Neural cell (in vitro differentiated cells): ENCODE results near the gene FBXO3. TPM values are rescaled to one million over a fixed set of nuclear protein-coding genes. Genes with fewer than 3 reads are reported as not detected.

ENCODE experiments used
- H2AFZ ChIP-seq: fragments of 200-600, 300-800 bp; sonication (generic), shearing (Covaris generic); 2 replicates; pipeline ENCODE4 v1.6.0; 2014; ENCODE audit warnings: low read depth, mild to moderate bottlenecking, antibody characterized with exemption, low read length, moderate library complexity
- H3F3A ChIP-seq: fragments of 200-600 bp; shearing (Covaris generic); 2 replicates; pipeline ENCODE4 v1.6.1; 2016; ENCODE audit warnings: mild to moderate bottlenecking, moderate library complexity, mixed read lengths, antibody characterized with exemption, low read length; ENCODE audit not compliant: insufficient read depth, poor library complexity, severe bottlenecking
- H3K27ac ChIP-seq: fragments of 200-600, 300-800 bp; sonication (generic), shearing (Covaris generic); 2 replicates; pipeline ENCODE4 v1.5.1; 2014; ENCODE audit warnings: mild to moderate bottlenecking, low read length, moderate library complexity
- H3K27me3 ChIP-seq: fragments of 300-800, 200-600 bp; sonication (generic), shearing (Covaris generic); 2 replicates; pipeline ENCODE4 v1.6.0; 2014; ENCODE audit warnings: mild to moderate bottlenecking, low read depth, low read length, moderate library complexity; ENCODE audit not compliant: insufficient read depth
- H3K36me3 ChIP-seq: fragments of 300-800, 200-600 bp; sonication (generic), shearing (Covaris generic); 2 replicates; pipeline ENCODE4 v1.5.1; 2014; ENCODE audit warnings: mild to moderate bottlenecking, antibody characterized with exemption, low read length, moderate library complexity; ENCODE audit not compliant: insufficient read depth
- H3K4me2 ChIP-seq: fragments of 300-800, 200-600 bp; sonication (generic), shearing (Covaris generic); 2 replicates; pipeline ENCODE4 v1.6.0; 2014; ENCODE audit warnings: mild to moderate bottlenecking, low read length
- H3K4me3 ChIP-seq: fragments of 300-800, 200-600 bp; sonication (generic), shearing (Covaris generic); 2 replicates; pipeline ENCODE4 v1.5.1; 2014; ENCODE audit warnings: mild to moderate bottlenecking, low read length, moderate library complexity
- H3K79me2 ChIP-seq: fragments of 200-600 bp; shearing (Covaris generic); replicated peaks from 2 replicates; pipeline ENCODE4 v1.6.0; 2014; ENCODE audit warnings: mild to moderate bottlenecking, low read length, moderate library complexity; ENCODE audit not compliant: insufficient read depth
- H3K9ac ChIP-seq: fragments of 300-800, 200-600 bp; sonication (generic), shearing (Covaris generic); 2 replicates; pipeline ENCODE4 v1.6.1; 2016; ENCODE audit warnings: mild to moderate bottlenecking, low read length, mixed read lengths
- H3K9me2 ChIP-seq: fragments of 200-600 bp; shearing (Covaris generic); 2 replicates; pipeline ENCODE4 v1.6.1; 2016; ENCODE audit warnings: mild to moderate bottlenecking, low read length, mixed read lengths; ENCODE audit not compliant: insufficient read depth
- H3K9me3 ChIP-seq: fragments of 200-600, 300-800 bp; sonication (generic), shearing (Covaris generic); 2 replicates; pipeline ENCODE4 v1.6.1; 2016; ENCODE audit warnings: mild to moderate bottlenecking, mixed run types, low read length, moderate library complexity, mixed read lengths
- H4K20me1 ChIP-seq: fragments of 200-600 bp; shearing (Covaris generic); 2 replicates; pipeline ENCODE4 v1.6.1; 2016; ENCODE audit warnings: mild to moderate bottlenecking, mixed run types; ENCODE audit not compliant: insufficient read depth
- EP300 ChIP-seq: fragments of 450-650 bp; conservative IDR thresholded peaks from 2 replicates; pipeline ENCODE4 v1.6.1; 2014; ENCODE audit warnings: antibody characterized with exemption, mild to moderate bottlenecking, moderate library complexity; ENCODE audit not compliant: poor library complexity, severe bottlenecking
- EZH2 ChIP-seq: fragments of 200-600, 300-800 bp; shearing (Covaris generic), sonication (generic); IDR thresholded peaks from 2 replicates; pipeline ENCODE4 v1.6.1; 2014; ENCODE audit warnings: antibody characterized with exemption, low read length, borderline replicate concordance, mild to moderate bottlenecking; ENCODE audit not compliant: insufficient read depth, poor library complexity, severe bottlenecking
- MXI1 ChIP-seq: fragments of 450-650 bp; conservative IDR thresholded peaks from 2 replicates; pipeline ENCODE4 v1.6.1; 2014; ENCODE audit warnings: antibody characterized with exemption, mild to moderate bottlenecking; ENCODE audit not compliant: poor library complexity, severe bottlenecking
- POLR2AphosphoS5 ChIP-seq: IDR thresholded peaks from 2 replicates; pipeline ENCODE4 v1.6.1; 2012
- RAD21 ChIP-seq: fragments of 450-650 bp; conservative IDR thresholded peaks from 2 replicates; pipeline ENCODE4 v1.6.1; 2014; ENCODE audit warnings: antibody characterized with exemption, mild to moderate bottlenecking, moderate library complexity
- REST ChIP-seq: IDR thresholded peaks from 2 replicates; pipeline ENCODE4 v1.6.1; 2012; ENCODE audit warnings: borderline replicate concordance
- SMC3 ChIP-seq: fragments of 450-650 bp; conservative IDR thresholded peaks from 2 replicates; pipeline ENCODE4 v1.6.1; 2014; ENCODE audit warnings: antibody characterized with exemption, mild to moderate bottlenecking, moderate library complexity; ENCODE audit not compliant: poor library complexity
- TAF1 ChIP-seq: IDR thresholded peaks from 2 replicates; pipeline ENCODE4 v1.6.1; 2012; ENCODE audit warnings: low read depth
- polyA plus RNA-seq: library from polyadenylated mRNA; depleted of rRNA; stranded (reverse); fragments of >200 nt; gene quantifications from 2 replicates; pipeline ENCODE4 v1.2.3, GENCODE V29; 2014
- TF ChIP-seq, protein P1 (sequence below): fragments of 450-650 bp; IDR thresholded peaks from 2 replicates; pipeline ENCODE4 v1.5.1; 2014; ENCODE audit warnings: antibody characterized with exemption, mild to moderate bottlenecking, moderate library complexity; ENCODE audit not compliant: poor library complexity, severe bottlenecking

The FBXO3 gene
- polyA plus RNA-seq, 1 donor from 2014 or later, result 115 TPM

DNA sequence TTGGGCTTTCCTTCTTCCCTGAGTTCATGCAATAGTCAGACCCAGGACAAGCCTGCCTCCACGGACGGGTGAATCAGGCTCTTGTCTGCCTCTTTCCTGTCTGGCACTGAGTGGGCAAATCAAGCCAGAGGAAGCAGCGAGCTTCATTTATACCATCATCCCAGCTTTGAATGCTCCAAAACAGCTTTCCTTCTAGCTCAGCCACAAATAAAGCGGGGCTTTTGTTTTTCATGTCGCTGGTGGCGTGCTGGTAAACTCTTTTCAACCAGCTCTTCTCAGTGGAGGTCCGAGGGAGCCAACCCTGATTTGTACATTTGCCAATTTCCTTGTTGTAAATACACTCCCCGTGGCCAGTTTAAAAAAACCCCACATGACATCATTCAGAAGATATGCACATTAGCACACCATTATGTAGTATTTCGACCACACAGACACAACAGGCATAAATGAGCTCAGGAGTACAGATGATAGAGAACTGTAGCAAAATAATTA lies 82.3 kb downstream of the FBXO3 start:
- Histone ChIP-seq H3K9me2 (no peaks in the 10 kb centered on the region), H3K27me3 (no peaks in the 10 kb centered on the region), H3K27ac (no peak overlapping the region), H2AFZ (no peak overlapping the region), H4K20me1 (no peaks in the 10 kb centered on the region), H3F3A (no peaks in the 10 kb centered on the region), H3K9ac (no peak overlapping the region), H3K9me3 (no peaks in the 10 kb centered on the region), H3K4me3 (no peak overlapping the region), H3K4me2 (no peak overlapping the region), H3K79me2 (no peaks in the 10 kb centered on the region), H3K36me3 (no peaks in the 10 kb centered on the region)
- TF ChIP-seq SMC3 (no peak), TAF1 (no peak), EZH2 (no peak), EP300 (no peak), REST (no peak), RAD21 (no peak), MXI1 (no peak), POLR2AphosphoS5 (no peak)
- TF ChIP-seq, protein P1, sequence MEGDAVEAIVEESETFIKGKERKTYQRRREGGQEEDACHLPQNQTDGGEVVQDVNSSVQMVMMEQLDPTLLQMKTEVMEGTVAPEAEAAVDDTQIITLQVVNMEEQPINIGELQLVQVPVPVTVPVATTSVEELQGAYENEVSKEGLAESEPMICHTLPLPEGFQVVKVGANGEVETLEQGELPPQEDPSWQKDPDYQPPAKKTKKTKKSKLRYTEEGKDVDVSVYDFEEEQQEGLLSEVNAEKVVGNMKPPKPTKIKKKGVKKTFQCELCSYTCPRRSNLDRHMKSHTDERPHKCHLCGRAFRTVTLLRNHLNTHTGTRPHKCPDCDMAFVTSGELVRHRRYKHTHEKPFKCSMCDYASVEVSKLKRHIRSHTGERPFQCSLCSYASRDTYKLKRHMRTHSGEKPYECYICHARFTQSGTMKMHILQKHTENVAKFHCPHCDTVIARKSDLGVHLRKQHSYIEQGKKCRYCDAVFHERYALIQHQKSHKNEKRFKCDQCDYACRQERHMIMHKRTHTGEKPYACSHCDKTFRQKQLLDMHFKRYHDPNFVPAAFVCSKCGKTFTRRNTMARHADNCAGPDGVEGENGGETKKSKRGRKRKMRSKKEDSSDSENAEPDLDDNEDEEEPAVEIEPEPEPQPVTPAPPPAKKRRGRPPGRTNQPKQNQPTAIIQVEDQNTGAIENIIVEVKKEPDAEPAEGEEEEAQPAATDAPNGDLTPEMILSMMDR, result no peak

DNA sequence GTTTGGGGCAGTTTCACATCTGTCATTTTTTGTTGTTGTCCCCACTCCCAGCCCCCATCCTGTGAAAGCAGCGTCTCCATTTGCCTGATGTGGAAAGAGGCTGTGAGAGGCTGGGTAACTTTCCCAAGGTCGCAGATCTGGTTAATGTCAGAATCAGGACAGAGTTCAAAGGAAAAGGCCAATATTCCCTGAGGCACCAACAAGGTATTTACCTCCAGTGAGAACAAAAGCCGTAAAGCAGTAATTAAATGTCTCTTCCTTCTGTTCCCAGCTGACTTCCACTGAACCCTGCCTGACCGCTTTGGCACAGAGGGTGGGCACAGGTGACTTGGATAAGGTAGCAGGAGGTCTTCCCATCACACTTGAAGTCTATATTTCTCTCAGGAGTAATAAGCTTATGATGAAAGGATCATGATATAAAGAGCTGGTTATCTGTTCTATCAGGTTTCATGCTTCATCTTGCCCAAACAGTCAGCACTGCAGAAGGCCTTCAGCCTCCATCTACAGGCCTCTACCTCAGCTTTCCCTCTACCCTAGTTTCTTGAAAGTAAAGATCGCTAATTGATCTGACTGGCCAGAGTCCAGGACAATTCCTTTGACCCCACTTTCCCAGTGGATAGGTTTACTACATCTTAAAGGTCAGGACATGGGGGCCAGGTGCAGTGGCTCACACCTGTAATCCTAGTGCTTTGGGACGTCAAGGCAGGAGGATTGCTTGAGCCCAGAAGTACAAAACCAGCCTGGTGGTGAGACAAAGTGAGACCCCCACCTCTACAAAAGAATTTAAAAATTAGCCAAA lies 83.1 kb downstream of the FBXO3 start:
- Histone ChIP-seq H3K4me3 (no peak overlapping the region), H3F3A (no peaks in the 10 kb centered on the region), H2AFZ (no peak overlapping the region), H3K4me2 (no peak overlapping the region), H3K27me3 (no peaks in the 10 kb centered on the region), H3K79me2 (no peaks in the 10 kb centered on the region), H3K27ac (no peak overlapping the region), H3K9me3 (no peaks in the 10 kb centered on the region), H4K20me1 (no peaks in the 10 kb centered on the region), H3K9ac (no peak overlapping the region), H3K9me2 (no peaks in the 10 kb centered on the region), H3K36me3 (no peaks in the 10 kb centered on the region)
- TF ChIP-seq TAF1, result no peak

Other genes starting within 250 kb of the FBXO3 start
- not detected in 2 replicates for gene C11orf91, start 73.7 kb downstream of the FBXO3 start, polyA plus RNA-seq
- 248 and 253 TPM in 2 replicates for gene CD59, start 38.1 kb downstream of the FBXO3 start, polyA plus RNA-seq
- 33.2 and 34.5 TPM in 2 replicates for gene LMO2, start 117.6 kb upstream of the FBXO3 start, polyA plus RNA-seq